HEK293 (cell line): ENCODE data around the gene PBX2.
A peak's percentile ranks its signal among the peaks of the same experiment; 100 is the strongest.

ENCODE experiments used
- ATF2 ChIP-seq: fragments of 450-650 bp; formaldehyde crosslinking; IDR thresholded peaks from 2 replicates; pipeline ENCODE4 v1.5.1; 2016; ENCODE audit warnings: missing biosample characterization, missing genetic modification characterization, low read depth
- FEZF1 ChIP-seq: fragments of 450-650 bp; formaldehyde crosslinking; IDR thresholded peaks from 2 replicates; pipeline ENCODE4 v1.5.1; 2016; ENCODE audit warnings: missing biosample characterization, missing genetic modification characterization
- GFI1B ChIP-seq: fragments of 450-650 bp; formaldehyde crosslinking; IDR thresholded peaks from 2 replicates; pipeline ENCODE4 v1.5.1; 2016; ENCODE audit warnings: missing biosample characterization, missing genetic modification characterization
- HOXD13 ChIP-seq: sonication (generic); formaldehyde crosslinking; IDR thresholded peaks from 2 replicates; pipeline ENCODE4 v1.8.0; 2022; ENCODE audit warnings: missing genetic modification reagents, borderline replicate concordance
- PRDM1 ChIP-seq: fragments of 450-650 bp; formaldehyde crosslinking; IDR thresholded peaks from 2 replicates; pipeline ENCODE4; 2016; ENCODE audit warnings: missing biosample characterization, missing genetic modification characterization
- ZBTB1 ChIP-seq: fragments of 450-650 bp; formaldehyde crosslinking; IDR thresholded peaks from 2 replicates; pipeline ENCODE4 v1.5.1; 2016; ENCODE audit warnings: missing biosample characterization, missing genetic modification characterization
- ZBTB17 ChIP-seq: fragments of 450-650 bp; formaldehyde crosslinking; IDR thresholded peaks from 2 replicates; pipeline ENCODE4 v1.5.1; 2016; ENCODE audit warnings: missing biosample characterization, missing genetic modification characterization
- ZBTB20 ChIP-seq: fragments of 450-650 bp; formaldehyde crosslinking; IDR thresholded peaks from 2 replicates; pipeline ENCODE4 v1.5.1; 2016; ENCODE audit warnings: missing biosample characterization, missing genetic modification characterization
- ZBTB48 ChIP-seq: fragments of 450-650 bp; formaldehyde crosslinking; IDR thresholded peaks from 2 replicates; pipeline ENCODE4 v1.5.1; 2016; ENCODE audit warnings: missing biosample characterization, missing genetic modification characterization
- ZBTB7A ChIP-seq: fragments of 450-650 bp; formaldehyde crosslinking; IDR thresholded peaks from 2 replicates; pipeline ENCODE4 v1.5.1; 2016; ENCODE audit warnings: low read depth, missing biosample characterization, missing genetic modification characterization
- ZFP41 ChIP-seq: fragments of 450-650 bp; formaldehyde crosslinking; IDR thresholded peaks from 2 replicates; pipeline ENCODE4 v1.5.1; 2016; ENCODE audit warnings: missing biosample characterization, missing genetic modification characterization, borderline replicate concordance
- ZNF19 ChIP-seq: fragments of 450-650 bp; formaldehyde crosslinking; IDR thresholded peaks from 2 replicates; pipeline ENCODE4; 2016; ENCODE audit warnings: missing biosample characterization, missing genetic modification characterization, low read depth
- ZNF23 ChIP-seq: fragments of 450-650 bp; formaldehyde crosslinking; IDR thresholded peaks from 2 replicates; pipeline ENCODE4 v1.5.1; 2016; ENCODE audit warnings: missing biosample characterization, missing genetic modification characterization, borderline replicate concordance
- ZNF274 ChIP-seq, 2 experiments: fragments of 200-500 bp in 1 of 2; fragments of 450-650 bp in 1 of 2; sonication (Bioruptor generic) in 1 of 2; formaldehyde crosslinking in 1 of 2; IDR thresholded peaks; 2 replicates each; pipeline versions ENCODE4 v1.5.1 to v1.6.1; 2014 to 2016; ENCODE audit warnings: borderline replicate concordance in 1 of 2, inconsistent platforms in 1 of 2, low read length in 1 of 2, missing biosample characterization in 1 of 2, missing genetic modification characterization in 1 of 2
- ZNF280C ChIP-seq: fragments of 450-650 bp; formaldehyde crosslinking; IDR thresholded peaks from 2 replicates; pipeline ENCODE4 v1.5.1; 2016; ENCODE audit warnings: missing biosample characterization, missing genetic modification characterization
- ZNF280D ChIP-seq: fragments of 450-650 bp; formaldehyde crosslinking; IDR thresholded peaks from 2 replicates; pipeline ENCODE4 v1.5.1; 2016; ENCODE audit warnings: missing biosample characterization, missing genetic modification characterization
- ZNF292 ChIP-seq: fragments of 450-650 bp; formaldehyde crosslinking; IDR thresholded peaks from 2 replicates; pipeline ENCODE4 v1.5.1; 2016; ENCODE audit warnings: low read depth, missing biosample characterization, missing genetic modification characterization, borderline replicate concordance
- ZNF341 ChIP-seq: fragments of 450-650 bp; formaldehyde crosslinking; IDR thresholded peaks from 2 replicates; pipeline ENCODE4; 2016; ENCODE audit warnings: low read depth, missing biosample characterization, missing genetic modification characterization
- ZNF426 ChIP-seq: fragments of 450-650 bp; formaldehyde crosslinking; IDR thresholded peaks from 2 replicates; pipeline ENCODE4 v1.5.1; 2017; ENCODE audit warnings: missing biosample characterization, missing genetic modification characterization, mild to moderate bottlenecking, inconsistent platforms, moderate library complexity
- ZNF473 ChIP-seq: fragments of 450-650 bp; formaldehyde crosslinking; IDR thresholded peaks from 2 replicates; pipeline ENCODE4 v1.5.1; 2017; ENCODE audit warnings: missing biosample characterization, missing genetic modification characterization
- ZNF529 ChIP-seq: fragments of 450-650 bp; formaldehyde crosslinking; IDR thresholded peaks from 2 replicates; pipeline ENCODE4 v1.5.1; 2017; ENCODE audit warnings: missing genetic modification characterization, missing biosample characterization; ENCODE audit not compliant: insufficient replicate concordance
- ZNF585B ChIP-seq: fragments of 450-650 bp; formaldehyde crosslinking; IDR thresholded peaks from 2 replicates; pipeline ENCODE4 v1.5.1; 2016; ENCODE audit warnings: missing biosample characterization, missing genetic modification characterization
- ZNF596 ChIP-seq: fragments of 450-650 bp; IDR thresholded peaks from 2 replicates; pipeline ENCODE4 v1.5.0; 2018; ENCODE audit warnings: missing biosample characterization, mild to moderate bottlenecking, missing genetic modification characterization, moderate library complexity
- ZNF626 ChIP-seq: fragments of 450-650 bp; sonication (Bioruptor Pico); formaldehyde crosslinking; IDR thresholded peaks from 2 replicates; pipeline ENCODE4 v1.5.1; 2018; ENCODE audit warnings: missing biosample characterization, missing genetic modification characterization, inconsistent platforms
- ZNF629 ChIP-seq: fragments of 450-650 bp; formaldehyde crosslinking; IDR thresholded peaks from 2 replicates; pipeline ENCODE4 v1.5.1; 2017; ENCODE audit warnings: missing biosample characterization, missing genetic modification characterization
- ZNF639 ChIP-seq: fragments of 450-650 bp; formaldehyde crosslinking; IDR thresholded peaks from 2 replicates; pipeline ENCODE4 v1.5.1; 2016; ENCODE audit warnings: missing biosample characterization, missing genetic modification characterization
- ZNF658 ChIP-seq: fragments of 450-650 bp; formaldehyde crosslinking; IDR thresholded peaks from 2 replicates; pipeline ENCODE4; 2016; ENCODE audit warnings: missing biosample characterization, missing genetic modification characterization
- ZNF677 ChIP-seq: fragments of 450-650 bp; IDR thresholded peaks from 2 replicates; pipeline ENCODE4 v1.5.0; 2018; ENCODE audit warnings: missing biosample characterization, mild to moderate bottlenecking, missing genetic modification characterization, moderate library complexity
- ZNF701 ChIP-seq: fragments of 450-650 bp; formaldehyde crosslinking; IDR thresholded peaks from 2 replicates; pipeline ENCODE4 v1.5.1; 2016; ENCODE audit warnings: missing biosample characterization, missing genetic modification characterization
- ZNF777 ChIP-seq: fragments of 450-650 bp; formaldehyde crosslinking; IDR thresholded peaks from 2 replicates; pipeline ENCODE4 v1.5.1; 2017; ENCODE audit warnings: missing biosample characterization, missing genetic modification characterization, borderline replicate concordance
- ZNF837 ChIP-seq: fragments of 450-650 bp; formaldehyde crosslinking; IDR thresholded peaks from 2 replicates; pipeline ENCODE4 v1.5.1; 2016; ENCODE audit warnings: missing biosample characterization, missing genetic modification characterization
- ZSCAN16 ChIP-seq: fragments of 450-650 bp; formaldehyde crosslinking; IDR thresholded peaks from 2 replicates; pipeline ENCODE4 v1.5.1; 2016; ENCODE audit warnings: missing biosample characterization, missing genetic modification characterization
- ZSCAN23 ChIP-seq: fragments of 450-650 bp; formaldehyde crosslinking; IDR thresholded peaks from 2 replicates; pipeline ENCODE4 v1.5.1; 2016; ENCODE audit warnings: missing biosample characterization, missing genetic modification characterization

PBX2 gene

GRCh38 chr6:32152769-32153563, 37.0 kb downstream of the PBX2 start (continued):
- TF ChIP-seq ATF2 (no peak), ZNF596 (tag by site-specific recombination) (no peak), ZNF23 (tag by site-specific recombination) (no peak), ZSCAN16 (tag by site-specific recombination) (no peak), ZNF473 (tag by site-specific recombination) (no peak), ZNF626 (tag by site-specific recombination) (no peak), ZNF341 (tag by site-specific recombination) (0 out of 2 replicates have a peak, but pooled peaks have one; percentile 11), ZBTB7A (tag by site-specific recombination) (no peak), ZNF777 (tag by site-specific recombination) (no peak), ZNF292 (tag by site-specific recombination) (no peak), ZNF529 (tag by site-specific recombination) (no peak), ZBTB48 (peak; percentile 96), ZFP41 (tag by site-specific recombination) (no peak), ZNF629 (no peak), ZBTB20 (no peak; the same call in 1 of the 2 replicates), ZBTB17 (tag by site-specific recombination) (peak; percentile 80), ZNF426 (tag by site-specific recombination) (no peak), ZNF280D (no peak), ZNF274 (IDR thresholded peaks at IDR 0.05; ENCODE audit: low read length) (no peak), ZNF274 (tag by site-specific recombination; IDR thresholded peaks at IDR 0.05; ENCODE audit: borderline replicate concordance) (no peak), ZNF677 (tag by site-specific recombination) (no peak), ZNF585B (tag by site-specific recombination) (no peak), ZNF639 (no peak), ZNF837 (tag by site-specific recombination) (no peak), ZNF701 (no peak), PRDM1 (peak; percentile 57), ZSCAN23 (tag by site-specific recombination) (no peak), GFI1B (tag by site-specific recombination) (peak; percentile 63; the same call in 1 of the 2 replicates), ZNF658 (no peak), HOXD13 (peak; percentile 52; the same call in 1 of the 2 replicates), ZNF19 (tag by site-specific recombination) (no peak), ZNF280C (tag by site-specific recombination) (no peak), ZBTB1 (tag by site-specific recombination) (no peak), FEZF1 (tag by site-specific recombination) (no peak)
